ENCODE measurements around the gene ATRNL1.

DNA sequence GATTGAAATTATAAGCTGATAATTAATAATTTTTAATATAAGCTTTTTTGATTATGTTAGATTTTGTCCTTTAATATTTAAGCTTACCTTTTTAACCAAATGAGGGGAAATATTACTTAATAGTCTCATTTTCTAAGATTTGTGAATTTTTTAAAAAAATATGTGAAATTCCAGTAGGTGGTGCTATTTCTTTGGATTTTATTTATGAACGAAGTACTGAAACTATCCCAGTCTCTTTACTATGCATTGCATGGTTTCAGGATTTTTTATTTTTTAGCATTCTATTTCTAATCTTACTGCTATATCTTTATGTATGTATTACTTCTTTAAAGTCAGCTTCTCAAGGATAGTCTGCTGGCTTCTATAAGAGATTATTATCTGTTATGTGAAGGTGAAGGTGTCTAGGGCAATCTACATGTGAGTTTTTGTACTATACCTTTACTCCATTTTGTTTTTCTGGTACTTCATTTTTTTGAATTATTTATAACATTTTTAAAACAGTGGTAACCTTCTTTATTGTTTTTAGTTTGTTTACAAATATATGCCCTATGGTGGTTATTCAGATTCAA, 78.3 kb downstream of the ATRNL1 start:
- TF ChIP-seq, protein P1, sequence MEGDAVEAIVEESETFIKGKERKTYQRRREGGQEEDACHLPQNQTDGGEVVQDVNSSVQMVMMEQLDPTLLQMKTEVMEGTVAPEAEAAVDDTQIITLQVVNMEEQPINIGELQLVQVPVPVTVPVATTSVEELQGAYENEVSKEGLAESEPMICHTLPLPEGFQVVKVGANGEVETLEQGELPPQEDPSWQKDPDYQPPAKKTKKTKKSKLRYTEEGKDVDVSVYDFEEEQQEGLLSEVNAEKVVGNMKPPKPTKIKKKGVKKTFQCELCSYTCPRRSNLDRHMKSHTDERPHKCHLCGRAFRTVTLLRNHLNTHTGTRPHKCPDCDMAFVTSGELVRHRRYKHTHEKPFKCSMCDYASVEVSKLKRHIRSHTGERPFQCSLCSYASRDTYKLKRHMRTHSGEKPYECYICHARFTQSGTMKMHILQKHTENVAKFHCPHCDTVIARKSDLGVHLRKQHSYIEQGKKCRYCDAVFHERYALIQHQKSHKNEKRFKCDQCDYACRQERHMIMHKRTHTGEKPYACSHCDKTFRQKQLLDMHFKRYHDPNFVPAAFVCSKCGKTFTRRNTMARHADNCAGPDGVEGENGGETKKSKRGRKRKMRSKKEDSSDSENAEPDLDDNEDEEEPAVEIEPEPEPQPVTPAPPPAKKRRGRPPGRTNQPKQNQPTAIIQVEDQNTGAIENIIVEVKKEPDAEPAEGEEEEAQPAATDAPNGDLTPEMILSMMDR (IDR thresholded peaks at IDR 0.05; ENCODE audit: low read depth, low read length, missing input control) = peak; percentile 16
- TF ChIP-seq TAF1 (conservative IDR thresholded peaks at IDR 0.05) (no peak), GABPA (IDR thresholded peaks at IDR 0.05 in 1 of 2, conservative IDR thresholded peaks at IDR 0.05 in 1 of 2) (no peak), EGR1 (IDR thresholded peaks at IDR 0.05; ENCODE audit: low read depth in 2 of 2) (no peak), JUND (IDR thresholded peaks at IDR 0.05) (no peak), SP1 (IDR thresholded peaks at IDR 0.05) (no peak), RAD21 (IDR thresholded peaks at IDR 0.05) (peak; percentile 55 to 63), YY1 (IDR thresholded peaks at IDR 0.05) (no peak), NR2F2 (IDR thresholded peaks at IDR 0.05) (no peak), RXRA (IDR thresholded peaks at IDR 0.05) (no peak)
- TF ChIP-seq, protein P2, sequence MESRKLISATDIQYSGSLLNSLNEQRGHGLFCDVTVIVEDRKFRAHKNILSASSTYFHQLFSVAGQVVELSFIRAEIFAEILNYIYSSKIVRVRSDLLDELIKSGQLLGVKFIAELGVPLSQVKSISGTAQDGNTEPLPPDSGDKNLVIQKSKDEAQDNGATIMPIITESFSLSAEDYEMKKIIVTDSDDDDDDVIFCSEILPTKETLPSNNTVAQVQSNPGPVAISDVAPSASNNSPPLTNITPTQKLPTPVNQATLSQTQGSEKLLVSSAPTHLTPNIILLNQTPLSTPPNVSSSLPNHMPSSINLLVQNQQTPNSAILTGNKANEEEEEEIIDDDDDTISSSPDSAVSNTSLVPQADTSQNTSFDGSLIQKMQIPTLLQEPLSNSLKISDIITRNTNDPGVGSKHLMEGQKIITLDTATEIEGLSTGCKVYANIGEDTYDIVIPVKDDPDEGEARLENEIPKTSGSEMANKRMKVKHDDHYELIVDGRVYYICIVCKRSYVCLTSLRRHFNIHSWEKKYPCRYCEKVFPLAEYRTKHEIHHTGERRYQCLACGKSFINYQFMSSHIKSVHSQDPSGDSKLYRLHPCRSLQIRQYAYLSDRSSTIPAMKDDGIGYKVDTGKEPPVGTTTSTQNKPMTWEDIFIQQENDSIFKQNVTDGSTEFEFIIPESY (IDR thresholded peaks at IDR 0.05) = no peak
- TF ChIP-seq, protein P3, sequence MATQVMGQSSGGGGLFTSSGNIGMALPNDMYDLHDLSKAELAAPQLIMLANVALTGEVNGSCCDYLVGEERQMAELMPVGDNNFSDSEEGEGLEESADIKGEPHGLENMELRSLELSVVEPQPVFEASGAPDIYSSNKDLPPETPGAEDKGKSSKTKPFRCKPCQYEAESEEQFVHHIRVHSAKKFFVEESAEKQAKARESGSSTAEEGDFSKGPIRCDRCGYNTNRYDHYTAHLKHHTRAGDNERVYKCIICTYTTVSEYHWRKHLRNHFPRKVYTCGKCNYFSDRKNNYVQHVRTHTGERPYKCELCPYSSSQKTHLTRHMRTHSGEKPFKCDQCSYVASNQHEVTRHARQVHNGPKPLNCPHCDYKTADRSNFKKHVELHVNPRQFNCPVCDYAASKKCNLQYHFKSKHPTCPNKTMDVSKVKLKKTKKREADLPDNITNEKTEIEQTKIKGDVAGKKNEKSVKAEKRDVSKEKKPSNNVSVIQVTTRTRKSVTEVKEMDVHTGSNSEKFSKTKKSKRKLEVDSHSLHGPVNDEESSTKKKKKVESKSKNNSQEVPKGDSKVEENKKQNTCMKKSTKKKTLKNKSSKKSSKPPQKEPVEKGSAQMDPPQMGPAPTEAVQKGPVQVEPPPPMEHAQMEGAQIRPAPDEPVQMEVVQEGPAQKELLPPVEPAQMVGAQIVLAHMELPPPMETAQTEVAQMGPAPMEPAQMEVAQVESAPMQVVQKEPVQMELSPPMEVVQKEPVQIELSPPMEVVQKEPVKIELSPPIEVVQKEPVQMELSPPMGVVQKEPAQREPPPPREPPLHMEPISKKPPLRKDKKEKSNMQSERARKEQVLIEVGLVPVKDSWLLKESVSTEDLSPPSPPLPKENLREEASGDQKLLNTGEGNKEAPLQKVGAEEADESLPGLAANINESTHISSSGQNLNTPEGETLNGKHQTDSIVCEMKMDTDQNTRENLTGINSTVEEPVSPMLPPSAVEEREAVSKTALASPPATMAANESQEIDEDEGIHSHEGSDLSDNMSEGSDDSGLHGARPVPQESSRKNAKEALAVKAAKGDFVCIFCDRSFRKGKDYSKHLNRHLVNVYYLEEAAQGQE (IDR thresholded peaks at IDR 0.05) = no peak
- TF ChIP-seq, protein P4, sequence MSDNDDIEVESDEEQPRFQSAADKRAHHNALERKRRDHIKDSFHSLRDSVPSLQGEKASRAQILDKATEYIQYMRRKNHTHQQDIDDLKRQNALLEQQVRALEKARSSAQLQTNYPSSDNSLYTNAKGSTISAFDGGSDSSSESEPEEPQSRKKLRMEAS (IDR thresholded peaks at IDR 0.05) = no peak
- TF ChIP-seq, protein P5, sequence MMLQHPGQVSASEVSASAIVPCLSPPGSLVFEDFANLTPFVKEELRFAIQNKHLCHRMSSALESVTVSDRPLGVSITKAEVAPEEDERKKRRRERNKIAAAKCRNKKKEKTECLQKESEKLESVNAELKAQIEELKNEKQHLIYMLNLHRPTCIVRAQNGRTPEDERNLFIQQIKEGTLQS (IDR thresholded peaks at IDR 0.05) = no peak

All from liver (tissue), 3 donors.